Stimulated activated CD4-positive, alpha-beta T cell treated with anti-CD3 and anti-CD28 coated beads, Interleukin-1b, Interleukin-23, amount 100 ng/mL, for 4 hours (primary cell): ENCODE data around the gene RNF125.
"Not testable (repeated sequence)": the region's sequence is repeated elsewhere in the genome, so short reads cannot be mapped to it uniquely, and the experiment has no call there.

Experiments
- DNase-seq, 2 donors: peaks; one replicate each; pipeline ENCODE4 v3.0.0-alpha.2; 2020; ENCODE audit warnings: low read depth in 2 of 2

Gene RNF125

GRCh38 chr18:32018331-32019250, at the start of gene RNF125:
Gene RNF125, plus strand, starts transcription at chr18:32018825. Its CDS starts 39 bp downstream, at chr18:32018864.
- peak; percentile 74 to 77 for DNase-seq

- DNase-seq = no peak
Observed at GRCh38 chr18:31970617-31971016, 48.0 kb upstream of the RNF125 start.

- DNase-seq = no peak
Observed at GRCh38 chr18:31973929-31974546, 44.6 kb upstream of the RNF125 start.

GRCh38 chr18:31976242-31976641, 42.4 kb upstream of the RNF125 start:
- no peak for DNase-seq

- peak in 1 of 2 donors; percentile 10 for DNase-seq
Observed at GRCh38 chr18:31977270-31977872, 41.3 kb upstream of the RNF125 start.

DNA sequence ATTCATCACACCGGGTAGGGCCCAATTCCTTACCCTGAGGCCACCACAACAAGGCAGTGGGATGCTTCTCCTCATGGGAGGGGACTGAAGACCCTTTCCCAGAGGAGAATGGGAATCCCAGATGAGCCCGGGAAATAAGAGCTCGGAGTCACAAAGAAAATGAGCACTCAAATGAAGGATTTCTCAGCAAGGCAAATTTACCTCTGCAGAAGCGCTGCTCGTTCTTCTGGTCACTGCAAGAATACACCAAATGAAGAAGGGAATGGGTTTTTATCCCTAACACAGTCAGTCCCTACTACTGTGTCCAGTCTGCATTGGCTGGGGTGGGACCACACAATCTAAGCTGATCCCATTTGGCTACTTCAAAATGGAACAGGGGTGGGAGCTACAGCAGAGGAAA, 40.0 kb upstream of the RNF125 start:
- no peak for DNase-seq

DNA sequence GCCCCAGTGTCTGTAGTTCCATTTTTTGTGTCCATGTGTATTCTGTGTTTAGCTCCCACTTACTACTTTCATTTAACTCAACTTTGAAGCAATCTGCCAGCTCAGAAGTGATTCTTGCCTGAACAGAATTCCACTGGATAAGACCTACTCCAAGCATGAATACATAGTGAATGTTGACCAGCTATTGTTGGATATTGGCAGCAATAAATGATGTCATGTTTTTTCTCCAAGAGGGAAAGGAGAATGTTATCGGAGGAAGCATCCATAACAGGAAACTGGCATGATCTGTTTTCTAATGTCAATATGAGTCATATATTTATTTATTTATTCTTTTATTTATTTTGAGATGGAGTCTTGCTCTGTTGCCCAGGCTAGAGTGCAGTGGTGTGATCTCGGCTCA, 38.9 kb upstream of the RNF125 start:
- DNase-seq = no peak

- DNase-seq = no peak
Observed at GRCh38 chr18:31980863-31981262, 37.8 kb upstream of the RNF125 start.

- DNase-seq = no peak
Observed at GRCh38 chr18:31983020-31983419, 35.6 kb upstream of the RNF125 start.

DNA sequence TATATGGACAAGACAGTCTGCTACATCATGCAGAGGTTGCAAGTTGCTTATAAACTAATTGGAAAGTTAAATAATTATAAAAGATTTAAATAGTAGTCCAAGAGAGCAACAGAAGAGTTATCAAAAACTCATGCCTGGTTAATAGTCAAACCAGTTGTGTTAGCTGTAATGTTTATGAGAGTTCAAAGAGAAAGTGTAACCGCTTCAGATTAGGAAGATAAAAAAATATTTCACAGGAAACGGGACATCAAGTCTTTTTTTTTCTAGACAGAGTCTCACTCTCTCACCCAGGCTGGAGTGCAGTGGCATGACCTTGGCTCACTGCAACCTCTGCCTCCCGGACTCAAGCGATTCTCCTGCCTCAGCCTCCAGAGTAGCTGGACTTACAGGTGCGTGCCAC, 34.6 kb upstream of the RNF125 start:
- DNase-seq = no peak

DNA sequence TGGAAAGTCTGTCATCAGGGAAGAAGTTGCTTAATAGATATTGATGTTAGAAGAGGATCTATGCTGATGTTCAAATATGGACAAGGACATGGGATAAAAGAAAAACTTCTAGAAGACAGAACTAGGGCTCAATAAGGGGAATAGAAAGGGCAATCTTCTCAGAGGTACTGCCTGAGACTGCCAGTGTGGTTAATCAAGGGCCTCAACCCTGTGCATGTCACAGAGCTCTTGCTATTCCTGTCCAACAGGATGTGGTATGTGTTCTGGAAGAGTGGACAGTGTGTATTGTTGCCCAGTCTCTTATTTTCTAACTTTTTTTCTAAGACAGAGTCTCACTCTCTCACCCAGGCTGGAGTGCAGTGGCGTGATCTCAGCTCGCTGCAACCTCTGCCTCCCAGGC, 27.8 kb upstream of the RNF125 start:
- no peak for DNase-seq

GRCh38 chr18:31996007-31996406, 22.6 kb upstream of the RNF125 start:
- no peak for DNase-seq

GRCh38 chr18:31998880-31999412, 19.7 kb upstream of the RNF125 start:
- DNase-seq = no peak

- not testable (repeated sequence) for DNase-seq
Observed at GRCh38 chr18:32001141-32001540, 17.5 kb upstream of the RNF125 start.

- not testable (repeated sequence) for DNase-seq
Observed at GRCh38 chr18:32003822-32004221, 14.8 kb upstream of the RNF125 start.

DNA sequence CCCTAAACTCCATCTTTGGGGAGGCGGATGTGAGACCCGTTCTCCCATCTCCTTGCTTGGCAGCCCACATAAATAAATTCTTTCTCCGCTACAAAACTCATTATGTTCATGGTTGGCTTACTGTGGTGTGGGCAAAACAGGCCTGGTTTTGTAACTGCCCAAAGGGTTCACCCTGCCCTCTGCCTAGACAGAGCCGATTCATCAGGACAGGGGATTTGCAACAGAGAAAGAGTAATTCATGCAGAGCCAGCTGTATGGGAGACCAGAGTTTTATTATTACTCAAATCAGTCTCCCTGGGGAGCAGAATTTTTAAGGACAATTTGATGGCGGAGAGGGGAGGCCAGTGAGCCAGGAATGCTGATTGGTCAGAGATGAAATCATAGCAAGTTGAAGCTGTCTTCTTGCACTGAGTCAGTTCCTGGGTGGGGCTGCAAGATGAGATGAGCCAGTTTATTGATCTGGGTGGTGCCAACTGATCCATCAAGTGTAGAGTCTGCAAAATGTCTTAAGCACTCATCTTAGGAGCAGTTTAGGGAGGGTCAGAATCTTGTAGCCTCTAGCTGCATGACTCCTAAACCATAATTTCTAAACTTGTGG, 8.4 kb upstream of the RNF125 start:
- no peak for DNase-seq

DNA sequence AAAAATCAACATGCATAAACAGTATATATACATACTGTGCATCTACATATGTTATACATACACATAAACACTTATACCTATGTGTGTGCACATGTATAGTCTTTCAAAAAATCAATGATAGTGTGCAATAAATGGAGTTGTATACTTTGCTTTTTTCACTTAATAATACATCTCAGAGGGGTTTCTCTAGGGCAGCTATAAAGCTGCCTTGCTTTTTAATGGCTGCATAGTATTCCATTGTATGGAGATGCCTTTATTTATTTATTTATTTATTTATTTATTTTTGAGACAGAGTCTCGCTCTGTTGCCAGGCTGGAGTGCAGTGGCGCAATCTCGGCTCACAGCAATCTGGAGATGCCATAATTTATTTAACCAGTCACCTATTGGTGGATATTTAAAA, 7.4 kb upstream of the RNF125 start:
- no peak for DNase-seq

- peak; percentile 25 to 27 for DNase-seq
Observed at GRCh38 chr18:32019251-32019948, 775 bp downstream of the RNF125 start.

GRCh38 chr18:32019949-32020625, 1.5 kb downstream of the RNF125 start:
- DNase-seq = peak in 1 of 2 donors; percentile 13

GRCh38 chr18:32021756-32022564, 3.3 kb downstream of the RNF125 start:
- DNase-seq = no peak
